ENCODE measurements around the gene FRS3.

- TF ChIP-seq CTCF (IDR thresholded peaks at IDR 0.05) (no peak), POLR2A (IDR thresholded peaks at IDR 0.05) (no peak)
Measured at GRCh38 chr6:41757931-41758640, 21.6 kb downstream of the FRS3 start.

Data from adrenal gland (tissue), 5 donors.